Measurements from ENCODE around the gene ATP8A2. TPM values are rescaled to one million over a fixed set of nuclear protein-coding genes. Genes with fewer than 3 reads are reported as not detected.
"Not testable (repeated sequence)": the region's sequence is repeated elsewhere in the genome, so short reads cannot be mapped to it uniquely, and the experiment has no call there.

The ATP8A2 gene
- total RNA-seq, 1 experiment from 2014 or later = 1.3 TPM

DNA sequence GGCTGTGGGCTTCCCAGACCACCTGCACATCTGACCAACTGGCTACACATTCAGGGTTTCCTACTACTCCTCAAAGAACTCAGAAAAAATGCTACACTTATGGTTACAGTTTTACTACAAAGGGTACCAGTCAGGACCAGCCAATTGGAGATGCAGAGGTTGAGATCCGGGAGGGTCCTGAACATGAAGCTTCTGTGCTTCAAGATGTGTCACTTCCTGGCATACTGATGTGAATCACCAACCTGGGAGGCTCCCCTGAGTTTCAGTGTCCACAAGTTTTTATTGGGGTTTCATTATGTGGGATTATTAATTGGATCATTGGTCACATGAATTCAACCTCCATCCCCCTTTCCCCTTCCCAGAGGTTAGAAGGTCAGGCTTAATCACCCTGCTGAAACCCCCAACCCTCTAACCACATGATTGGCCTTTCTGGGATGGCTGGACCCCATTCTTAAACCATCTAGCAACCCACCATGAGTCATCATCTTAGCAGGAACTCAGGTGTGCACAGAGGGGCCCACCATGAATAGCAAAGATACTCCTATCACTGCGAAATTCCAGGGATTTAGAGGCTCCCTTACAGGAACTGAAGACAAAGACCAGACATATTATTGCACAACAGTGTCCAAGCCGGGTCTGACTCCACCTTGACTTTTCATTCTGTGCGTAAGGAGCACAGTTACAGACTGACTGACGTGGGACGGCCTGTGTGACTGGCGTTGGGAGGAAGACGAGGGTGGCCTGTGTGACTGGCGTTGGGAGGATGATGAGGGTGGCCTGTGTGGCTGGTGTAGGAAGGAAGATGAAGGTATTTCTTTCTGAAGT is 90.7 kb downstream of the ATP8A2 start:
- DNase-seq (ENCODE audit: low read depth) = no peak

DNA sequence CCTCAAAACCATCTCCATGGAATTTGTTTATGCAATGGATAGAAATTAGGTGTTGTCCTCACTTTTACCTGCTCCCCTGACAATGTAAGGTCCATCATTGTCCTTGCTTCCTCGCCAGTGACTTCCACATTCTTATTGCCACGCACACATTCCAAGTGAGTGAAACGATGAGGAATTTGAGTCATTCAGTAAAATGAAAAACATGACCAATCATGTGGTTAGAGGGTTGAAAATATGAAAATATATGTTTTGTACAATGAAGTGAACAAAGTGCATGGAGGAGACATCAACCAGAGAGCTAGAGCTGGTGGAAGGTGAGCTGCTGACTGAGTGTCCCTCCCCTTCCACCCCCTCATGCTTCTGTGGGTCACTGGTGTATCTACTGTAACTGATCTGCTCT is 91.7 kb downstream of the ATP8A2 start:
- no peak for DNase-seq (ENCODE audit: low read depth)

GRCh38 chr13:25466880-25467279 is 95.1 kb downstream of the ATP8A2 start:
- no peak for DNase-seq (ENCODE audit: low read depth)

DNA sequence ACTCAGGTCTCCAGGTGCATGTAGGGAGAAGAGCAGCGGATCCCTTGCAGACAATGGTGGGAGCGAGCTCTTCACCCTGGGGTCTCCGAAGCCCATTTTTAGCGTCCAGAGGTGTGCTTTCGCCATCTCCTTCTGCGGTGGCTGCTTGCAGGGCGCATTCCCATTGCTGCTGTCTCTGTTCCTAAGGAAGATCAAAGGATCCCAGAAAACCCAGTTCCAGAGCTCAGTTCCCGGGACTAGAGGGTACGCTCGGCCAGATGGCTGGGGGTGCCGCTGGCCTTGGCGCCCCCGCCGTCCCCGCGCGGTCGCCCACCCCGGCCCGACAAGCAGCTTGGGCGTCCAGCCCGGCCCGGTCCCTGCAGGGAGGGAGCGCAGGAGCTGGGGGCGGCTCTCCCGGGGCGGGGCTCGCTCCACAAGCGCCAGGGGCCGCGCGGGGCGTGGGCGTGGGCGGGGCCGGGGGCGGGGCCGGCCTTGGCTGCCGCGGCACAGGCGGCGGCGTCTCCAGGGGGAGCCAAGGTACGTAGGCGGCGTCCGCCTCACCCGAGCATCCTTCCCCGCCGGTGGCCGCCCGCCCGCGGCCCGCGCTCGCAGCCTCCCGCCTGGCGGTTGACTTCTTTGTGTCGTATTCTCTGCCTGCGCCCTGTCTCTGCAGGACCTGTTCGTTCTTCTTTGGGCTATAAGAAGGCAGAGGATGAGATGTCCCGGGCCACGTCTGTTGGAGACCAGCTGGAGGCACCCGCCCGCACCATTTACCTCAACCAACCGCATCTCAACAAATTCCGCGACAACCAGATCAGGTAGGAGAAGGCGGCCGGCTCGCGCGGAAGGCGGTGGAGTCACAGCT is 96.8 kb downstream of the ATP8A2 start:
- peak; percentile 22 for DNase-seq (ENCODE audit: low read depth)

DNA sequence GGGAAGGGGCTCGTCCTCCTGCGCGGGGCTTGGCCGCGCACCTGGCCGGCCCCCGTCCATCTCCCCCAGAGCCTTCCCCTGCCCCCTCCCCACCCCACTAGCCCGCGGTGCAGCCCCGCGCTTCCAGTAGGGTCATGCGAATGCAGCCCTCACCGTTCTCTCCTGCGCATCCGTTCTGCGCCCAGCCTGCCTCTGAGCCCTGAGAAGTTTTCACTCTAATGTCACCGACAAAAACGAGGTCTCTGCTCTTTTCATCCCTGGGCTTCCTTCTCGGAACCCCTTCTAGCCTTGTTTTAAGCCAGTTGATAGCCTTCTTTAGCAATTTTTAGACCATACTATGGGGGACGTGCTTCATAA is 97.4 kb downstream of the ATP8A2 start:
- no peak for DNase-seq (ENCODE audit: low read depth)

- DNase-seq (ENCODE audit: low read depth) = no peak
These were observed 102.1 kb downstream of the ATP8A2 start for GRCh38 chr13:25473864-25474263.

DNA sequence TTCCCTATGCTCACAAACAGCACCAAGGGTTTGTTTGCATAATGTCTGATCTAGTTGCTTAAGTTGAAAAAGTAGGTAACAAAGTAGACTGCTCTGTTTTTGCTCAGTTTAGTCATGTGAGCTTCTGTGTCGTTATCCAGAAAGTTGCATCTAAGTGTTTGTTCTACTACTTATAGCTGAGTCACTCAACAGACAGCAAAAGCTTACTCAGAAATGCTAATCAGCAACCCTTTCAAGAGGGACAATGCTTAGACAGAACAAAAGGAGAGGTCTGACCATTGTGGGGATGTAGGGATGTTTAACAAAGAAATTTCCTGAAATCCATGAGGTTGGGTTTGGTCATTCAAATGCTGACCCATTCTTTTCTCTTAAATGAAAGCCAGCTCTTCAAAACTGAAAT is 106.4 kb downstream of the ATP8A2 start:
- DNase-seq (ENCODE audit: low read depth) = no peak

DNA sequence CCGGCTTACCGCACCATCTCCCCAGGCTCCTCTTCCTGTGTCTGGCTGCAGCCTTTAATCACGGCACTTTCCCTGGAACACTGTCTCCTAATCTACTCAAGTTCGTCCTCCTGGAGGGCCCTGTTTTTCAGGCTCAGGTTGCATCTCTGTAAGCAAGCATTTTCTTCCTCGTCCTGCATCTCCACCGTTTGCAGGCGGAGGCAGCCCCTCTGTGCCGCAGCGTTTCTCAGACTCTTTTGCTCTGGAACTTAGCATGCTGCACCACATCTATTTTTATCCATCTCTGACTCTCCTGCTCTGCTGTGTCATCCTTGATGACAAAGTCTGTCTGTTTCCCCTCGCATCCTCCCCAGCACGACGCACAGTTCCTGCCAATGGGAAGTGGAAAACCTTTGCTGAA is 117.5 kb downstream of the ATP8A2 start:
- DNase-seq (ENCODE audit: low read depth) = peak; percentile 18

DNA sequence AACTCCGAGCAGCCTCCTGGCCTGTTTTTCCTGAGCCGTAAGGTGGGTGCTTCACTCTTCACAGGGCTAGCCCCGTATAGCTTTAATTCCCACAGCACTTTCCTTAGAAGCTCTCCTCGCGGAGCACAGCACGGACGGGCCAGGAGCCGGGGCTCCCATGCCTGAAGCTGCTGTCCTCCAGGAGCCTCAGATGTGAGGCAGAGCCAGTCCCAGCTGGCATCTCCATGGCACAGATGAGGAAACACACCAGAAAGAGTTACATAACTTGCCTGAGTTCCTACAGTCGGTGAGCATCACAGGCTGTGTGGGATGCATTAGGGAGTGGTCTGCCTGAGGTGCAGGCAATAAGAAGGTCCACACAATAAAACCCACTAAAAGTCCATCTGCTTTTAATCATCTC is 118.5 kb downstream of the ATP8A2 start:
- DNase-seq (ENCODE audit: low read depth) = no peak

GRCh38 chr13:25493931-25494640 is 122.3 kb downstream of the ATP8A2 start:
- no peak for DNase-seq (ENCODE audit: low read depth)

GRCh38 chr13:25494698-25495411 is 123.1 kb downstream of the ATP8A2 start:
- no peak for DNase-seq (ENCODE audit: low read depth)

GRCh38 chr13:25501231-25501630 is 129.5 kb downstream of the ATP8A2 start:
- no peak for DNase-seq (ENCODE audit: low read depth)

DNA sequence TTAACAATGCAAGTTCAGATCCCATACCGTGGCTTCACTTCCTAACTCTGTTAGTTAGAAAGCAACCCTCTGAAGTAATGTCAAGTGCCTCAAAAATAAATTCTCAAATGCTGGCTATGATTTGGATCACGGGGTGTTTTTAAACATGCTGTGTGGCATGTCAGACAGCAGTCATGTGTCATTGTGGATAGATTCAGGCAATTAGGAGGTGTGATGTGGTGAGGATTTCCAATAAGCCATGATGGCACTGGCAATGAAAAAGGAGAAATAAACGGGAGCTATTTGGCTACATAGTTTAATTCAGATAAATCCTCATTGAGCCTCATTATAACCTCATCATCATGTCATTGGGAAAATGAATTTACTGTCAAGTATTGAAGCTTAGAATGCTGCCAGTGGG is 130.3 kb downstream of the ATP8A2 start:
- no peak for DNase-seq (ENCODE audit: low read depth)

DNA sequence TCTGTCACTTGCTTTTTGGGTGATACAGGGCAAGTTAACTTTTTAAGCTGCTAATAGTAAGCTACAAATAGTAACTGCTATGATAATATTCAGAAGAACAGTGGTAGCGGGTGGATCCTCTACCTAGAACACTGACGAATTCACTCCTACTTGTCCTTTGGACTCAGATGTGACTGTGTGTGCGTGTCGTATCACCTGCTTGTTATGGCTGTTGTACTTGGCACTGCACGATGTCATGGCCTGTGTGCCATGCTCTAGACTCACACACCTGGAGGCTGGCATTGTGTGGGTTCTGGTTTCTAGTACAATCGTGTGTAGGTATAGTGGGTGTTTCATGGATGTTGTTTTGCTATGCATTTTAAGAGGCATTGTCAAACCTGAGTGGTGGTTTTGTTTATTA is 130.8 kb downstream of the ATP8A2 start:
- no peak for DNase-seq (ENCODE audit: low read depth)

GRCh38 chr13:25503856-25504255 is 132.1 kb downstream of the ATP8A2 start:
- DNase-seq (ENCODE audit: low read depth) = no peak

DNA sequence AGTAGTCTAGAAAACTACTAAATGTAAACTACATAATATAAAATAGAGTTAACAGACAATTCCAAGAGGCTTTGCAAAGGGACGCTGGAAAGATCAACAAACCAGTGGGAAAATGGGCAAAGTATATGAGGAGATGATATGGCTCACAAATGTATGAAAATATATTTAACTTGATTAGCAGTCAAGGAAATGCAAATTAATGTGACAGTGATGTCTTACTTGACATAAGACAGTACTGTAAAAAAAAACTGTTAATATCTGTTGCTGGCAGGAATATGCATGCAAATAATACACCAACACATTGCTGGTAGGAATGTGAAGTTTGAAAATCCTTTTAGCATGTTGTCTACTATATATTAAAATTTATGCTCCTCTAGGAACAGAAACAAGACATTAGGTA is 136.1 kb downstream of the ATP8A2 start:
- no peak for DNase-seq (ENCODE audit: low read depth)

DNA sequence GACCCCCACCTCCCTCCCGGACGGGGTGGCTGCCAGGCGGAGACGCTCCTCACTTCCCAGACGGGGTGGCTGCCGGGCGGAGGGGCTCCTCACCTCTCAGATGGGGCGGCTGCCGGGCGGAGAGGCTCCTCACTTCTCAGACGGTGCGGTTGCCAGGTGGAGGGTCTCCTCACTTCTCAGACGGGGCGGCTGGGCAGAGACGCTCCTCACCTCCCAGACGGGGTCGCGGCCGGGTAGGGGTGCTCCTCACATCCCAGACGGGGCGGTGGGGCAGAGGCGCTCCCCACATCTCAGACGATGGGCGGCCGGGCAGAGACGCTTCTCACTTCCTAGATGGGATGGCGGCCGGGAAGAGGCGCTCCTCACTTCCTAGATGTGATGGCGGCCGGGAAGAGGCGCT is 141.3 kb downstream of the ATP8A2 start:
- not testable (repeated sequence) for DNase-seq (ENCODE audit: low read depth)

GRCh38 chr13:25518441-25518840 is 146.7 kb downstream of the ATP8A2 start:
- no peak for DNase-seq (ENCODE audit: low read depth)

GRCh38 chr13:25525884-25526283 is 154.1 kb downstream of the ATP8A2 start:
- DNase-seq (ENCODE audit: low read depth) = no peak

DNA sequence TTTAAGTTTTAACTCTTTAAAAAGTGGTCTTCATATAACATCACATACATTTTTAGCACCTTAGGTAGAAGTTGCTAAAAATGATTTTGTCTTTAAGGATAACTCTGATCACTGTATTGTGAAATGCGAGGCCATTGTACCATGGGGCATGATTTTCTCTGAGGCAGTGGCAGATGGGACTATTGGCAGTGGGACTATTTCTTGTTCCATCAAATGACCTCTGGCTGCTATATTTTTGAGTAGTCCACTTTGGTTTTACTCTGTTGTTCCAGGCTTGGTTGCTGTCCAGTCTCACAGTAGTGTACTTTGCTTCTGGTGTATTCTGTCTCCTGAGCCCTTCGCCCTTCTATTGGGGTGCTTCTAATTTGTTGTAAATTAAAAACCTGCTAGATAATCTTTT is 156.5 kb downstream of the ATP8A2 start:
- no peak for DNase-seq (ENCODE audit: low read depth)

DNA sequence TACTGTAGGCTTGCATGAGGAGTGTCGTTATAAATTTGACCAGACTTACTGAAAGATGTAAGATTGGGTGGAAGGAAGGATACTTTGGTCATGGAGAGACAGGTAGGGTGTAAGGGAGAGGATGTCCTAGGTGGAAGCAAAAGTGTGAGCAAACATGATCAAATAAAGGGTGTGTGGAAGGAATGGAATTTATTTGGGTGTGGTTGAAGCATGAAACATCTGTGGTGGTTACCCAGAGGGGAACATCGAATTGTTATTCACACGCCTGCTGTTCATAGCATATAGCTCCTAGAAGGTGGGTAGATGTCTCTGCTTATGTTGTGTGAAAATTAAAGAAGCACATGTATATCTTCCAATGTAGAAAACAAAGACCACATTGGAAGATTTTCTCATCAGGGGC is 157.7 kb downstream of the ATP8A2 start:
- DNase-seq (ENCODE audit: low read depth) = no peak

DNA sequence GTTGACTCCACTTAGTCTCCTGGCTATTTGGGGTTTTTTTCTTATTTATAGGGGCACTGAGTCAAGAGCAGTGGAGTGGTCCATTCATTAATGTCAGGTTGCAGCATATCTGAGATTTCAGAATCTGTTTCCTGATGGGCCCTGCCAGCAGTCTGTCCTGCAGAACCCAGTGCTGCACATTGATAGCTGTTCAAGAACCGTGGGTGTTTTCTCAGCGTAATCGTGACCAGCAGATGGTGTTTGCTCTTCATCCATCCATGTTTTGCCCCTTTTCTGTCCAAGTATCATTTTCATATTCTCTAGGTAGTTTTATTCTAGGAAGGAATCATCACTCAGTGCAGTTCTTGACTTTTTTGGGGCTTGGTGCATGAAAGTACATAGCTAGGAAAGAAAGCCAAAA is 166.5 kb downstream of the ATP8A2 start:
- DNase-seq (ENCODE audit: low read depth) = no peak
